HFFc6 (cell line): ENCODE measurements around the gene LGALS4. TPM values are rescaled to one million over a fixed set of nuclear protein-coding genes. Genes with fewer than 3 reads are reported as not detected.
"Not testable (repeated sequence)": the region's sequence is repeated elsewhere in the genome, so short reads cannot be mapped to it uniquely, and the experiment has no call there.

ENCODE experiments used
- DNase-seq: peaks from one replicate; pipeline ENCODE4 v3.0.0-alpha.2; 2018
- H3K27ac Mint-ChIP-seq: 2 replicates; pipeline ENCODE4 v1.8.0; 2020; ENCODE audit warnings: mild to moderate bottlenecking, mixed read lengths
- H3K27me3 Mint-ChIP-seq: 2 replicates; pipeline ENCODE4 v1.8.0; 2021; ENCODE audit warnings: mild to moderate bottlenecking, moderate library complexity, mixed read lengths; ENCODE audit not compliant: insufficient read depth
- H3K36me3 Mint-ChIP-seq: 2 replicates; pipeline ENCODE4 v1.8.0; 2021; ENCODE audit warnings: low read depth, mixed read lengths
- H3K4me1 Mint-ChIP-seq: 2 replicates; pipeline ENCODE4 v1.8.0; 2020; ENCODE audit warnings: low read depth, mixed read lengths
- H3K4me3 Mint-ChIP-seq: 2 replicates; pipeline ENCODE4 v1.8.0; 2020; ENCODE audit warnings: mild to moderate bottlenecking, moderate library complexity, mixed read lengths
- H3K9me3 Mint-ChIP-seq: 2 replicates; pipeline ENCODE4 v1.8.0; 2020; ENCODE audit warnings: mild to moderate bottlenecking, mixed read lengths
- total RNA-seq, 6 experiments: library from RNA; stranded (reverse); fragmentation: NEBNext Ultra II Directional; extraction: Animal tissue kit (Norgen Biotek cat#: 25700); gene quantifications; 2 replicates in 1 of 6; 3 replicates in 5 of 6; pipeline ENCODE4 v1.2.3, GENCODE V29; 2021
- TF ChIP-seq, protein P1 (sequence below): fragments of 200-600 bp; sonication (generic); IDR thresholded peaks from 2 replicates; pipeline ENCODE4 v1.5.0; 2021; ENCODE audit warnings: antibody characterized with exemption, mild to moderate bottlenecking

LGALS4 gene
- total RNA-seq, 6 experiments from 2014 or later = 0.43 TPM; not detected in 5

DNA sequence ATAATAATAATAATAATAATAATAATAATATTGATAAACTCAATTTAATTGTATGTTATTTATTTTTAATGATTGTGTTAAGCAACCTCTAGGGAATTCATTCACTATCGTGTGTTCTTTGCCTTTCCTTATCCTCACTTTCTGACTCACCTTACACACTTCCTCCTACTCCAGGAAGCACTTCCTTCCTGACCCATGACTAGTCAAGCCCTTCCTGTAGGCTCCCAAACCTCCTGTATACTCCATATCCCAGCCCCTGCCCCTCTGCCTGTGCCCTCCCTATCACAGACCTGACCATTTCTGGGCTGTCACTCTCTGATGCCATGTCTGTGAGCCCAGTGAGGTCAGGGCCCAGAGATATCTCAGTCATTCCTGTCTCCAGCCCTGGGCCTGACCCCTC is 7.6 kb downstream of the LGALS4 start:
- H3K36me3 Mint-ChIP-seq = no peaks in the 10 kb centered on the region
- TF ChIP-seq, protein P1, sequence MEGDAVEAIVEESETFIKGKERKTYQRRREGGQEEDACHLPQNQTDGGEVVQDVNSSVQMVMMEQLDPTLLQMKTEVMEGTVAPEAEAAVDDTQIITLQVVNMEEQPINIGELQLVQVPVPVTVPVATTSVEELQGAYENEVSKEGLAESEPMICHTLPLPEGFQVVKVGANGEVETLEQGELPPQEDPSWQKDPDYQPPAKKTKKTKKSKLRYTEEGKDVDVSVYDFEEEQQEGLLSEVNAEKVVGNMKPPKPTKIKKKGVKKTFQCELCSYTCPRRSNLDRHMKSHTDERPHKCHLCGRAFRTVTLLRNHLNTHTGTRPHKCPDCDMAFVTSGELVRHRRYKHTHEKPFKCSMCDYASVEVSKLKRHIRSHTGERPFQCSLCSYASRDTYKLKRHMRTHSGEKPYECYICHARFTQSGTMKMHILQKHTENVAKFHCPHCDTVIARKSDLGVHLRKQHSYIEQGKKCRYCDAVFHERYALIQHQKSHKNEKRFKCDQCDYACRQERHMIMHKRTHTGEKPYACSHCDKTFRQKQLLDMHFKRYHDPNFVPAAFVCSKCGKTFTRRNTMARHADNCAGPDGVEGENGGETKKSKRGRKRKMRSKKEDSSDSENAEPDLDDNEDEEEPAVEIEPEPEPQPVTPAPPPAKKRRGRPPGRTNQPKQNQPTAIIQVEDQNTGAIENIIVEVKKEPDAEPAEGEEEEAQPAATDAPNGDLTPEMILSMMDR = no peak
- H3K4me1 Mint-ChIP-seq = peaks cover 5% of the 10 kb centered on the region
- no peaks in the 10 kb centered on the region; the same call in none of the 2 replicates for H3K27me3 Mint-ChIP-seq
- DNase-seq = no peak
- no peaks in the 10 kb centered on the region for H3K9me3 Mint-ChIP-seq
- no peak overlapping the region; the same call in 1 of the 2 replicates for H3K27ac Mint-ChIP-seq
- no peak overlapping the region for H3K4me3 Mint-ChIP-seq

DNA sequence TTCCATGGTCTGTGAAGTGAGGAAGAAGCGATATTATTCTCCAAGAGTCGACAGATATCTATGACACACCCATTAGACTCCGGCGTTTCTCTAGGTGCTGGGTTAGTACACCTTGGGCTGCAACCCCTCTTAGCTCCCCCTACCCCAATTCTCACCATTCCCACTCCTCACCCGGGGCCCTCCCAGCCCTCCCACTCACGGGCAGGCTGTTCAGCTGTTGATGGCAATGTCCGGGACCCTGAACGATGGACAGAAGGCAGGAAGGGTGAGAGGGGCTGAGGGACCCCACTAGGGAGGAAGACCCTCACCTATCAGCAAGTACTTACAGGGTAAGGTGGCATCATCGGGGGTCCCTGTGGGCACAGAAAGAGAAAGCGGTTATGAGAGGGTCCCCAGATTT is 9.2 kb downstream of the LGALS4 start:
- no peaks in the 10 kb centered on the region for H3K9me3 Mint-ChIP-seq
- H3K27ac Mint-ChIP-seq = no peak overlapping the region
- no peak overlapping the region for H3K4me3 Mint-ChIP-seq
- no peak for DNase-seq
- H3K27me3 Mint-ChIP-seq = no peaks in the 10 kb centered on the region; the same call in none of the 2 replicates
- peaks cover 12% of the 10 kb centered on the region for H3K4me1 Mint-ChIP-seq
- no peaks in the 10 kb centered on the region for H3K36me3 Mint-ChIP-seq
- TF ChIP-seq, protein P1 = no peak

DNA sequence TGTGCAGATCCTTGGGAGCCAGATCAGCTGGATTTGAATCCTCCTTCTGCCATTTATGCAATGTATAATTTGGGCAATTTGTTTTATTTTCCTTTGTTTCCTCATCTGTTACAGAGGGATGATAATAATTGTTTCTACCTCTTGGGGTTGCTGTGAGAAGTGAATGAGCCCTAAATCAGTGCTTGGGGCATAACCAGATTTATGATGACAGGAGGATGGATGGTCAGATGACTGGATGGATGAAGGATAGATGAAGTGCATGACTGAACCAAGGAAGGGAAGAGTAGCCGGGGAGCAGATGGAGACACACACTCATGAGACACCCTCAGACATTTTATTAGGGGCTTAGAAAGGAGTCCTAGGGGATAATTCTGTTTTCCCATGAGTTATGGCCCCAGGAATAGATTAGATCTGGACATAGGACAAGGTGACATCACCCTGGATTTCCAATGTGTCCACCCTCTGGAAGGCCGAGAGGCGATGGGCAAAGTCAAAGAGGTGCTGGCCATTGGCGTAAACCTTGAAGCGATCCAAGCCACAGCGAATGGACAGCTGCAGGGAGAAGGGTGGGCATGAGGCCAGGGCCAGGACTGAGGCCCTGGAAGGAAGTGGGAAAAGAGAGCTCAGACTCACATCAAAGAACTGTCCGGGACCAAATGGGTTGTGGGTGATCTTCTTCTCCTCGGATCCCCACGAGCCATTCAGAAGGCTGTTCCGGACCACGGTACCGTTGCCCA is 11.2 kb downstream of the LGALS4 start:
- Mint-ChIP-seq H3K27me3 (no peaks in the 10 kb centered on the region; the same call in 1 of the 2 replicates), H3K36me3 (no peaks in the 10 kb centered on the region), H3K4me1 (peaks cover 12% of the 10 kb centered on the region), H3K9me3 (no peaks in the 10 kb centered on the region), H3K4me3 (no peak overlapping the region), H3K27ac (no peak overlapping the region)
- TF ChIP-seq, protein P1 = no peak
- DNase-seq = no peak

DNA sequence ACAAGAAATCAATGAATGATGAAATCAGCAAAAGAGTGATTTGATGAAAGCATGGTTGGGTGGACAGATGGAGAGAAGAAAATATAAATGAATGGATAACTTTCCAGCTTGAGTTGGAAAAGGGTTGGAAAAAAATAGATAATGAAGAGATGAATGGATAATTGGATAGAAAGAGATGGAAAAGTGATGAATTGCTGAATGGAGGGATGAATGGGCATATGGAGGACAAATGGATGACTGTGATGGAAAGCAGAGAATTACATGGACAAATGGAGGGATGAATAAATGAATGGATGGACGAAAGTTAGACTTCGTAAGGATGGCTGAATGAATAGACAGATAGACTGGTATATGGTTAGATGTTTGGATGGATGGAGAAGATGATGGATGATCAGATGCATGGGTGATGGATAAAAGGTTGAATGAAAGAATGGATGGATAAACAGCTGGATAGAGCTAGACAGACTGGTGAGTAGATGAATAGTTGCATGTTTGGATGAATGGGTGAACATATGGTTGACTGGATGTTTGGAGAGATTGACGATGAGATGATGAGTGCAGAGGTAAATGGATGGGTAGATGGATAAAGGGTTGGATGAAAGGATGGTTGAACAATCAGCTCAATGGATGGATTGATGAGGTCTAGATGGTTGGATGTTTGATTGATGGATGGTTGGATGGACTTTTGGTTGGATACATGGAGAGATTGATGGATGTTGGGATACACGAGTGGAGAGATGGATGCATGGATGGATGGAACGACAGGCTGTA is 12.0 kb downstream of the LGALS4 start:
- Mint-ChIP-seq H3K4me1 (peaks cover 12% of the 10 kb centered on the region), H3K4me3 (no peak overlapping the region), H3K36me3 (no peaks in the 10 kb centered on the region), H3K27me3 (peaks cover 2% of the 10 kb centered on the region; the same call in 1 of the 2 replicates), H3K9me3 (no peaks in the 10 kb centered on the region), H3K27ac (no peak overlapping the region)
- no peak for DNase-seq
- TF ChIP-seq, protein P1 = no peak

DNA sequence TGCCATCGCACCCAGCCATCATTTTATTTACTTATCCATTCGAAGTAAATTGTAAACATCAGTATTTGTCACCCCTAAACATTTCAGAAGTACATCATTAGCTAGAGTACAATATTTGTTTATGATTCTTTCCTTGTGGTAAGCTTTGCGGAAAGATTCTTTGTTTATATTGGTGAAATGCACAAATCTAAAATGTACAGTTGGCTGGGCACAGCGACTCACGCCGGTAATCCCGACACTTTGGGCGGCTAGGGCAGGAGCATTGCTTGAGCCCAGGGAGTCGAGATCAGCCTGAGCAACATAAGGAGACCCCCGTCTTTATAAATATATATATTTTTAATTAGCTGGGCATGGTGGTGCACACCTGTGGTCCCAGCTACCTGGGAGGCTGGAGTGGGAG is 13.6 kb downstream of the LGALS4 start:
- Mint-ChIP-seq H3K4me1 (peaks cover 7% of the 10 kb centered on the region), H3K27ac (no peak overlapping the region; the same call in 1 of the 2 replicates), H3K36me3 (no peaks in the 10 kb centered on the region), H3K9me3 (no peaks in the 10 kb centered on the region), H3K27me3 (peaks cover 2% of the 10 kb centered on the region; the same call in 1 of the 2 replicates), H3K4me3 (no peak overlapping the region)
- TF ChIP-seq, protein P1 = no peak
- no peak for DNase-seq

DNA sequence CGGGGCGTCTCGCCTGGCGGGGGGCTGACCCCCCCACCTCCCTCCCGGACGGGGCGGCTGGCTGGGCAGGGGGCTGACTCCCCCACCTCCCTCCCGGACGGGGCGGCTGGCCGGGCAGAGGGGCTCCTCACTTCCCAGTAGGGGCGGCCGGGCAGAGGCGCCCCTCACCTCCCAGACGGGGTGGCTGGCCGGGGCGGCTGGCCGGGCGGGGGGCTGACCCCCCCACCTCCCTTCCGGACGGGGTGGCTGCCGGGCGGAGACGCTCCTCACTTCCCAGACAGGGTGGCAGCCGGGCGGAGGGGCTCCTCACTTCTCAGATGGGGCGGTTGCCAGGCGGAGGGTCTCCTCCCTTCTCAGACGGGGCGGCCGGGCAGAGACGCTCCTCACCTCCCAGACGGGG is 15.0 kb downstream of the LGALS4 start:
- H3K9me3 Mint-ChIP-seq, DNase-seq, H3K27ac Mint-ChIP-seq, H3K4me3 Mint-ChIP-seq, H3K27me3 Mint-ChIP-seq, H3K36me3 Mint-ChIP-seq: not testable (repeated sequence)
- H3K4me1 Mint-ChIP-seq = peaks cover 14% of the 10 kb centered on the region
